KMS-11 (cell line): ENCODE measurements around the gene RASSF10.

ENCODE experiments used
- H2AFZ ChIP-seq: fragments of 200-600 bp; sonication (generic); 2 replicates; pipeline ENCODE4 v1.6.1; 2016; ENCODE audit warnings: antibody characterized with exemption, mixed run types, low read depth
- H3K27ac ChIP-seq: fragments of 200-600 bp; sonication (generic); 2 replicates; pipeline ENCODE4 v1.6.1; 2016; ENCODE audit warnings: mild to moderate bottlenecking, mixed run types
- H3K27me3 ChIP-seq: fragments of 200-600 bp; sonication (generic); 2 replicates; pipeline ENCODE4 v1.6.1; 2017; ENCODE audit warnings: mild to moderate bottlenecking, low read depth, mixed run types, moderate library complexity; ENCODE audit not compliant: insufficient read depth
- H3K36me3 ChIP-seq: fragments of 200-600 bp; sonication (generic); 2 replicates; pipeline ENCODE4 v1.6.1; 2017; ENCODE audit warnings: mild to moderate bottlenecking, mixed run types; ENCODE audit not compliant: insufficient read depth
- H3K4me1 ChIP-seq: fragments of 200-600 bp; sonication (generic); 2 replicates; pipeline ENCODE4 v1.6.1; 2016; ENCODE audit warnings: mild to moderate bottlenecking, low read depth, mixed run types; ENCODE audit not compliant: poor library complexity, severe bottlenecking
- H3K4me2 ChIP-seq: fragments of 200-600 bp; sonication (generic); 2 replicates; pipeline ENCODE4 v1.7.0; 2016; ENCODE audit warnings: mild to moderate bottlenecking, mixed run types
- H3K4me3 ChIP-seq: fragments of 200-600 bp; sonication (generic); IDR thresholded peaks from 2 replicates; pipeline ENCODE4 v1.6.1; 2017; ENCODE audit warnings: low read depth, low read length, mixed read lengths; ENCODE audit not compliant: insufficient read depth
- H3K79me2 ChIP-seq: fragments of 200-600 bp; sonication (generic); 2 replicates; pipeline ENCODE4 v1.6.1; 2016; ENCODE audit warnings: low read depth, mixed run types; ENCODE audit not compliant: insufficient read depth
- H3K9ac ChIP-seq: fragments of 200-600 bp; sonication (generic); 2 replicates; pipeline ENCODE4 v1.6.1; 2016; ENCODE audit warnings: mild to moderate bottlenecking, mixed run types
- H4K20me1 ChIP-seq: fragments of 200-600 bp; sonication (generic); 2 replicates; pipeline ENCODE4 v1.6.1; 2016; ENCODE audit warnings: mild to moderate bottlenecking, mixed run types; ENCODE audit not compliant: insufficient read depth
- TF ChIP-seq, protein P1 (sequence below): fragments of 200-600 bp; sonication (generic); conservative IDR thresholded peaks from 2 replicates; pipeline ENCODE4 v1.6.1; 2017; ENCODE audit warnings: low read depth, mild to moderate bottlenecking, antibody characterized with exemption, low read length, moderate library complexity, mixed read lengths

The RASSF10 gene

GRCh38 chr11:12989428-12990161 lies 19.5 kb upstream of the RASSF10 start:
- H3K27me3 ChIP-seq, result no peaks in the 10 kb centered on the region
- H3K4me3 ChIP-seq, result no peak overlapping the region
- no peak overlapping the region for H3K4me2 ChIP-seq
- no peaks in the 10 kb centered on the region for H3K4me1 ChIP-seq
- H3K36me3 ChIP-seq, result no peaks in the 10 kb centered on the region
- H3K27ac ChIP-seq, result no peak overlapping the region
- H4K20me1 ChIP-seq, result no peaks in the 10 kb centered on the region
- no peak overlapping the region for H2AFZ ChIP-seq
- no peak overlapping the region for H3K9ac ChIP-seq
- TF ChIP-seq, protein P1, sequence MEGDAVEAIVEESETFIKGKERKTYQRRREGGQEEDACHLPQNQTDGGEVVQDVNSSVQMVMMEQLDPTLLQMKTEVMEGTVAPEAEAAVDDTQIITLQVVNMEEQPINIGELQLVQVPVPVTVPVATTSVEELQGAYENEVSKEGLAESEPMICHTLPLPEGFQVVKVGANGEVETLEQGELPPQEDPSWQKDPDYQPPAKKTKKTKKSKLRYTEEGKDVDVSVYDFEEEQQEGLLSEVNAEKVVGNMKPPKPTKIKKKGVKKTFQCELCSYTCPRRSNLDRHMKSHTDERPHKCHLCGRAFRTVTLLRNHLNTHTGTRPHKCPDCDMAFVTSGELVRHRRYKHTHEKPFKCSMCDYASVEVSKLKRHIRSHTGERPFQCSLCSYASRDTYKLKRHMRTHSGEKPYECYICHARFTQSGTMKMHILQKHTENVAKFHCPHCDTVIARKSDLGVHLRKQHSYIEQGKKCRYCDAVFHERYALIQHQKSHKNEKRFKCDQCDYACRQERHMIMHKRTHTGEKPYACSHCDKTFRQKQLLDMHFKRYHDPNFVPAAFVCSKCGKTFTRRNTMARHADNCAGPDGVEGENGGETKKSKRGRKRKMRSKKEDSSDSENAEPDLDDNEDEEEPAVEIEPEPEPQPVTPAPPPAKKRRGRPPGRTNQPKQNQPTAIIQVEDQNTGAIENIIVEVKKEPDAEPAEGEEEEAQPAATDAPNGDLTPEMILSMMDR, result no peak
- no peaks in the 10 kb centered on the region for H3K79me2 ChIP-seq

DNA sequence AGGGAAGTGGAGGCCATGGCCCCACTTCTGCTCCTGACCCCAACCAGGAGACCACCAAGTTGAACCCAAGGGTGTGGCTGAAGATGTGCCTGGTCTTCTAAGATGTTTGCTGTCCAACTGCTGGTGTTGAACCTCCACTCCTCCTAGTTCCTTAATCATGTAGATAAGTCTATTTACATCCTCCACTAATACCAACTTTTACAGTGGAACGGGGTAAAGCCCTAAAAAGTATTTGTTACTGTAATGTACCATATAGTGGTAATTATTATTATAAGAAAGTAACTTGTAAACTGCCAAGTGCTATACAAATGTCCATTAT lies 19.0 kb upstream of the RASSF10 start:
- no peaks in the 10 kb centered on the region for H3K79me2 ChIP-seq
- no peak overlapping the region for H3K27ac ChIP-seq

DNA sequence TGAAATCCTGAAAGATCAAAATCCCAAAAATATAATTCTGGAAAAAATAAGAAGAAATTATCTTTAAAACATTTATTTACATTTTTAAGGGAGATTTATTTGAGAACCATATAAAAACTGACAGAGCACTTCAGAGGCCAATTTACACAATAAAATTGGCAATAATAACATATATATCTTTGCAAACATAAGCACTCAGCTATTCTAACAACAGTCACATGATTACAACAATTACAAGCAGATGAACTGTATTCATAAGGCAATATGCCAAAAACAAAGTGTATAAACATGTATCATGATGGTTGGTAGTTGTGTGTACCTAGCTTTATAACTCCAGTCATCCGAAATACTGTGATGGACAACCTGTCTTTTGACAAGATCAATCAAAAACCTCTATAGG lies 17.7 kb upstream of the RASSF10 start:
- Histone ChIP-seq H3K27me3 (no peaks in the 10 kb centered on the region), H3K4me1 (no peaks in the 10 kb centered on the region), H3K36me3 (no peaks in the 10 kb centered on the region), H4K20me1 (no peaks in the 10 kb centered on the region), H2AFZ (no peak overlapping the region), H3K4me3 (no peak overlapping the region), H3K9ac (no peak overlapping the region), H3K27ac (no peak overlapping the region), H3K79me2 (no peaks in the 10 kb centered on the region), H3K4me2 (no peak overlapping the region)
- TF ChIP-seq, protein P1, result no peak

More for the DNA sequence above, 19.0 kb upstream of the RASSF10 start:
- Histone ChIP-seq H2AFZ (no peak overlapping the region), H3K36me3 (no peaks in the 10 kb centered on the region), H3K4me1 (no peaks in the 10 kb centered on the region), H3K9ac (no peak overlapping the region), H3K4me3 (no peak overlapping the region), H3K4me2 (no peak overlapping the region), H4K20me1 (no peaks in the 10 kb centered on the region), H3K27me3 (no peaks in the 10 kb centered on the region)
- TF ChIP-seq, protein P1, result no peak

DNA sequence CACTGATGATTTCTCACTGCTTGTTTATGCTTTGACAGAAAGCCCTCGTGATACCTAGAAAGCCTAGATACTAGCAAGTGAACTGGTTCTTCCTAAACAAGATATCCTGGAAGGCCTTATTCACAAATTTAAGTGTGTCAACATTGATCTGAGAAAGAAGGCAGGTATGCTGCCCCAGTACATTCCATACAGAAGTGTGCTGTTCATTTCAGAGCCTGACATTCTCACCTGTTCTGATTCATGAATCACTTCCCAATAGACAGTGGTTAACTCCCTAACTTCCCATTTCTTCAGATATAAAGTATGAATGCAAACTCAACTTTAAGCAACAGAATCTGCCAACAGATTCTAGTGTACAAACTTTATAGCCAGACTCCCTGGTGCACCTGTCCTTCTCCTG lies 15.5 kb upstream of the RASSF10 start:
- H3K79me2 ChIP-seq, result no peaks in the 10 kb centered on the region
- TF ChIP-seq, protein P1, result no peak
- H3K27ac ChIP-seq, result no peak overlapping the region
- no peaks in the 10 kb centered on the region for H3K27me3 ChIP-seq
- H3K4me1 ChIP-seq, result no peaks in the 10 kb centered on the region
- H4K20me1 ChIP-seq, result no peaks in the 10 kb centered on the region
- no peak overlapping the region for H3K9ac ChIP-seq
- no peaks in the 10 kb centered on the region for H3K36me3 ChIP-seq
- no peak overlapping the region for H3K4me2 ChIP-seq
- no peak overlapping the region for H3K4me3 ChIP-seq
- no peak overlapping the region for H2AFZ ChIP-seq
